ENCODE results near the gene ANKRD23. TPM values are rescaled to one million over a fixed set of nuclear protein-coding genes. Genes with fewer than 3 reads are reported as not detected.

Gene ANKRD23
- total and polyA plus RNA-seq, 2 of the 8 experiments (the other 6 are each of a cell fraction or from before 2014, with no cell fraction given): 3.4 to 3.5 TPM

GRCh38 chr2:96869822-96870625 is 26.2 kb upstream of the ANKRD23 start, which contains the start of gene SEMA4C (continued):
- TF ChIP-seq SIRT6 (IDR thresholded peaks at IDR 0.05; ENCODE audit: low read length): no peak
- peak; percentile 53; the same call in 1 of the 2 replicates for TF ChIP-seq PHF8 (conservative IDR thresholded peaks at IDR 0.05; ENCODE audit: low read depth, low read length)
- TF ChIP-seq KDM4A (IDR thresholded peaks at IDR 0.05; ENCODE audit: low read depth, low read length, severe bottlenecking): peak; percentile 26
- no peak for TF ChIP-seq ZNF274 (IDR thresholded peaks at IDR 0.05; ENCODE audit: borderline replicate concordance, extremely low read depth, low read length)
- TF ChIP-seq SIX5 (IDR thresholded peaks at IDR 0.05; ENCODE audit: low read depth, low read length): no peak
- TF ChIP-seq POLR2AphosphoS5 (IDR thresholded peaks at IDR 0.05; ENCODE audit: low read depth, low read length): no peak
- no peak for TF ChIP-seq BCL11A (IDR thresholded peaks at IDR 0.05; ENCODE audit: low read depth in 2 of 2, low read length in 2 of 2)
- no peak for TF ChIP-seq CHD2 (IDR thresholded peaks at IDR 0.05; ENCODE audit: low read length)
- TF ChIP-seq CREB1 (IDR thresholded peaks at IDR 0.05): peak; percentile 72

Measured in H1 (cell line).